GM19023 (cell line): ENCODE measurements around the gene SMIM29.

Experiments used
- ATAC-seq: cut with Tn5 transposase; IDR thresholded peaks from one replicate; pipeline ENCODE4 v1.9.1; 2021; ENCODE audit warnings: mild to moderate bottlenecking, moderate library complexity; ENCODE audit not compliant: unreplicated experiment

SMIM29 gene

GRCh38 chr6:34241351-34242215 is 7.2 kb downstream of the SMIM29 start:
- no peak for ATAC-seq

- ATAC-seq = no peak
These were observed 8.2 kb downstream of the SMIM29 start for GRCh38 chr6:34240329-34241248.

GRCh38 chr6:34239893-34240292 is 8.9 kb downstream of the SMIM29 start:
- ATAC-seq = no peak

- no peak for ATAC-seq
These were observed 9.3 kb downstream of the SMIM29 start for GRCh38 chr6:34239500-34239825.

- ATAC-seq = no peak
These were observed 10.0 kb downstream of the SMIM29 start for GRCh38 chr6:34238585-34239499.

GRCh38 chr6:34237722-34238584 is 10.9 kb downstream of the SMIM29 start:
- no peak for ATAC-seq

- ATAC-seq = peak; percentile 6
These were observed 11.5 kb downstream of the SMIM29 start for GRCh38 chr6:34237316-34237721.

- peak; percentile 55 for ATAC-seq
These were observed 12.1 kb downstream of the SMIM29 start, which contains the start of gene HMGA1 for GRCh38 chr6:34236443-34237315. Gene HMGA1, plus strand, starts transcription at chr6:34236873. Its CDS starts 3,908 bp downstream, at chr6:34240781.

- ATAC-seq = peak; percentile 6
These were observed 12.7 kb downstream of the SMIM29 start for GRCh38 chr6:34236131-34236442.

- no peak for ATAC-seq
These were observed 13.3 kb downstream of the SMIM29 start for GRCh38 chr6:34235307-34236130.

GRCh38 chr6:34234667-34235306 is 14.0 kb downstream of the SMIM29 start:
- no peak for ATAC-seq

GRCh38 chr6:34233867-34234266 is 14.9 kb downstream of the SMIM29 start:
- no peak for ATAC-seq

- no peak for ATAC-seq
These were observed 15.9 kb downstream of the SMIM29 start for GRCh38 chr6:34232901-34233300.

GRCh38 chr6:34231566-34232336 is 17.1 kb downstream of the SMIM29 start:
- ATAC-seq = no peak

GRCh38 chr6:34230653-34231371 is 18.0 kb downstream of the SMIM29 start:
- ATAC-seq = no peak

GRCh38 chr6:34229877-34230276 is 18.9 kb downstream of the SMIM29 start:
- no peak for ATAC-seq
